Daoy (cell line): ENCODE results near the gene LECT2. TPM values are rescaled to one million over a fixed set of nuclear protein-coding genes. Genes with fewer than 3 reads are reported as not detected.

Experiments used
- DNase-seq: peaks from one replicate; pipeline ENCODE4 v3.0.0-alpha.2; 2015; ENCODE audit warnings: low read depth
- total RNA-seq: library from RNA; depleted of rRNA; stranded (reverse); fragments of >200 nt; shearing (Covaris generic); gene quantifications from 2 replicates; pipeline ENCODE4 v1.2.3, GENCODE V29; 2014; rRNA removed

Gene LECT2
- not detected in 2 replicates for total RNA-seq

GRCh38 chr5:135954899-135955298 is at the start of gene LECT2:
TSS of gene LECT2 (minus strand) at chr5:135954983. CDS start at chr5:135954833, 150 bp downstream.
- DNase-seq, result no peak

GRCh38 chr5:136004436-136004835 is 49.7 kb upstream of the LECT2 start:
- DNase-seq, result peak; percentile 74

GRCh38 chr5:136001466-136001981 is 46.7 kb upstream of the LECT2 start:
- peak; percentile 44 for DNase-seq

- DNase-seq, result no peak
Observed at GRCh38 chr5:136000932-136001331, 46.1 kb upstream of the LECT2 start.

- no peak for DNase-seq
Observed at GRCh38 chr5:136000147-136000546, 45.4 kb upstream of the LECT2 start.

- peak; percentile 94 for DNase-seq
Observed at GRCh38 chr5:135999406-136000139, 44.8 kb upstream of the LECT2 start.

- DNase-seq, result no peak
Observed at GRCh38 chr5:135998889-135999288, 44.1 kb upstream of the LECT2 start.

- no peak for DNase-seq
Observed at GRCh38 chr5:135997673-135998335, 43.0 kb upstream of the LECT2 start.

GRCh38 chr5:135996611-135997010 is 41.8 kb upstream of the LECT2 start:
- peak; percentile 67 for DNase-seq

- no peak for DNase-seq
Observed at GRCh38 chr5:135995976-135996375, 41.2 kb upstream of the LECT2 start.

GRCh38 chr5:135993880-135994636 is 39.3 kb upstream of the LECT2 start:
- DNase-seq, result peak; percentile 86

- DNase-seq, result peak; percentile 48
Observed at GRCh38 chr5:135993335-135993879, 38.6 kb upstream of the LECT2 start.

- no peak for DNase-seq
Observed at GRCh38 chr5:135991429-135991828, 36.6 kb upstream of the LECT2 start.

- no peak for DNase-seq
Observed at GRCh38 chr5:135990528-135991255, 35.9 kb upstream of the LECT2 start.

- DNase-seq, result no peak
Observed at GRCh38 chr5:135989686-135990085, 34.9 kb upstream of the LECT2 start.

- no peak for DNase-seq
Observed at GRCh38 chr5:135988546-135988945, 33.8 kb upstream of the LECT2 start.

- DNase-seq, result no peak
Observed at GRCh38 chr5:135986891-135987401, 32.2 kb upstream of the LECT2 start.

- no peak for DNase-seq
Observed at GRCh38 chr5:135986401-135986800, 31.6 kb upstream of the LECT2 start.

- no peak for DNase-seq
Observed at GRCh38 chr5:135985951-135986350, 31.2 kb upstream of the LECT2 start.

- DNase-seq, result no peak
Observed at GRCh38 chr5:135980620-135981019, 25.8 kb upstream of the LECT2 start.

GRCh38 chr5:135979510-135979909 is 24.7 kb upstream of the LECT2 start:
- no peak for DNase-seq
